Stimulated activated CD4-positive, alpha-beta T cell treated with anti-CD3 and anti-CD28 coated beads, TNF-alpha, amount 100 ng/mL, for 24 hours (primary cell): Measurements from ENCODE around the gene ICAM4.
"Not testable (repeated sequence)": the region's sequence is repeated elsewhere in the genome, so short reads cannot be mapped to it uniquely, and the experiment has no call there.

Experiments
- DNase-seq, 3 experiments: peaks; one replicate each; pipeline ENCODE4 v3.0.0-alpha.2; 2020; ENCODE audit warnings: low read depth in 3 of 3

ICAM4 gene

DNA sequence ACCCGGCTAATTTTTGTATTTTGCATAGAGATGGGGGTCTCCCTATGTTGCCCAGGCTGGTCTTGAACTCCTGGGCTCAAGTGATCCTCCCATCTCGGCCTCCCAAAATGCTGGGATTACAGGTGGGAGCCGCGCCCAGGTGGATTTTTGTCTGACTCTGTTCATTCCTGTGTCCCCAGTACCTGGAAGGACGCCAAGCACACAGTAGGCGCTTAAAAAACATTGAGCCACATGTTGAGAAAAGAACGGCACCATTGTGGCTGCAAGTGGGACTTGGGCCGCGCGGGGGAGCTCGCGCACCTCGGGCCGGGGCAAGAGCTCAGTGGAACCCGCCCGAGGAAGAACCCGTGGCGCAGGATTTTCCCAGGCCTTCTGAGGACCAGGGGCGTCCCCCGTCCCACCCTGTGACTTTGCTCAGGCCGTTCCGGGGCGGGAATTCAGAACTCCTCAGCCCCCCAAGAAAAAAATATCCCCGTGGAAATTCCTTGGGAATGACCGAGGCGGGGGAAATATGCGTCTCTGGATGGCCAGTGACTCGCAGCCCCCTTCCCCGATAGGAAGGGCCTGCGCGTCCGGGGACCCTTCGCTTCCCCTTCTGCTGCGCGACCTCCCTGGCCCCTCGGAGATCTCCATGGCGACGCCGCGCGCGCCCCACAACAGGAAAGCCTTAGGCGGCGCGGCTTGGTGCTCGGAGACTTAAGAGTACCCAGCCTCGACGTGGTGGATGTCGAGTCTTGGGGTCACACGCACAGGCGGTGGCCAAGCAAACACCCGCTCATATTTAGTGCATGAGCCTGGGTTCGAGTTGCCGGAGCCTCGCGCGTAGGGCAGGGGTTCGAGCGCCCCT, 17.2 kb upstream of the ICAM4 start:
- peak; percentile 76 to 90 (median 81) for DNase-seq

DNA sequence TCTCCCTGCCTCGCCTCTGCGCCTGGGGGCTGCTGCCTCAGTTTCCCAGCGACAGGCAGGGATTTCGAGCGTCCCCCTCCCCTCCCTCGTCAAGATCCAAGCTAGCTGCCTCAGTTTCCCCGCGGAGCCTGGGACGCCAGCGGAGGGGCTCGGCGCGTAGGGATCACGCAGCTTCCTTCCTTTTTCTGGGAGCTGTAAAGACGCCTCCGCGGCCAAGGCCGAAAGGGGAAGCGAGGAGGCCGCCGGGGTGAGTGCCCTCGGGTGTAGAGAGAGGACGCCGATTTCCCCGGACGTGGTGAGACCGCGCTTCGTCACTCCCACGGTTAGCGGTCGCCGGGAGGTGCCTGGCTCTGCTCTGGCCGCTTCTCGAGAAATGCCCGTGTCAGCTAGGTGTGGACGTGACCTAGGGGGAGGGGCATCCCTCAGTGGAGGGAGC, 16.6 kb upstream of the ICAM4 start:
- DNase-seq, result peak in 2 of 3 experiments; percentile 30 to 81

DNA sequence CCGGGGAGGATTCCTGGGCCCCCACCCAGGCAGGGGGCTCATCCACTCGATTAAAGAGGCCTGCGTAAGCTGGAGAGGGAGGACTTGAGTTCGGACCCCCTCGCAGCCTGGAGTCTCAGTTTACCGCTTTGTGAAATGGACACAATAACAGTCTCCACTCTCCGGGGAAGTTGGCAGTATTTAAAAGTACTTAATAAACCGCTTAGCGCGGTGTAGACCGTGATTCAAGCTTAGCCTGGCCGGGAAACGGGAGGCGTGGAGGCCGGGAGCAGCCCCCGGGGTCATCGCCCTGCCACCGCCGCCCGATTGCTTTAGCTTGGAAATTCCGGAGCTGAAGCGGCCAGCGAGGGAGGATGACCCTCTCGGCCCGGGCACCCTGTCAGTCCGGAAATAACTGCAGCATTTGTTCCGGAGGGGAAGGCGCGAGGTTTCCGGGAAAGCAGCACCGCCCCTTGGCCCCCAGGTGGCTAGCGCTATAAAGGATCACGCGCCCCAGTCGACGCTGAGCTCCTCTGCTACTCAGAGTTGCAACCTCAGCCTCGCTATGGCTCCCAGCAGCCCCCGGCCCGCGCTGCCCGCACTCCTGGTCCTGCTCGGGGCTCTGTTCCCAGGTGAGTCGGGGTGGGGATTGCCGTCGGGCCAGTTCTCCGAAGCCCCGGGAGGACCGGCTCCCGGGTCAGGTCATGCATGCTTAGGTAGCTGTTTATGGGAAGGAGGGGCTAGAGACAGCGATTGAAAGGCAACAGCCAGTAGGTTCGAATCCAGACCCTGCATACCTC, 15.9 kb upstream of the ICAM4 start, which contains the start of gene ICAM1:
TSS of gene ICAM1 (plus strand) at position 505 of the 779 bp plus-strand sequence. CDS start at position 545, 40 bp downstream.
- peak in 2 of 3 experiments; percentile 43 to 76 for DNase-seq

DNA sequence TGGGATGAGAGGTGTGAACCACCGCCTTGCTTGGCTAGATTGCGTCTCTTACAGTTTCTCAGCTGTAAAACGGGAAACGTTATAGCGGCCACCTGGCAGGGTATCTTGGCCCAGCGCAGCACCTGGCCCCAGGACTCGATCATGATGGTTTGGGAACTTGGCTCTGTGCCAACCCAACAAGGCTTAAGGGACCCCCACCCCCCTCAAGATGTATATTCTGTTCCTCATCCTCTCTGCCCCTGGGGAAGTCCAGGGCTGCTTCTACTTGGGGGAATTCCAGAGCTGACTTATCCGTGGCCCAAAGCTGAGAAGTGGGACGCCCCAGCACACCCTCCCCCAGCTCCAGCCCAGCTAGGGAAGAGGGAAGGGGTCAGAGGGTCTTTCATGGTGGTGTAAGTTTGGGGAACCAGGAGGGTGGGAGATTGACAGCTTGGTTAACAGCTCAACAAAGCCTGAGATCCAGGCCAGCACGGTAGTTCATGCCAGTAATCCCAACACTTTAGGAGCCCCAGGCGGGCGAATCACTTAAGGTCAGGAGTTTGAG, 15.1 kb upstream of the ICAM4 start:
- no peak for DNase-seq

DNA sequence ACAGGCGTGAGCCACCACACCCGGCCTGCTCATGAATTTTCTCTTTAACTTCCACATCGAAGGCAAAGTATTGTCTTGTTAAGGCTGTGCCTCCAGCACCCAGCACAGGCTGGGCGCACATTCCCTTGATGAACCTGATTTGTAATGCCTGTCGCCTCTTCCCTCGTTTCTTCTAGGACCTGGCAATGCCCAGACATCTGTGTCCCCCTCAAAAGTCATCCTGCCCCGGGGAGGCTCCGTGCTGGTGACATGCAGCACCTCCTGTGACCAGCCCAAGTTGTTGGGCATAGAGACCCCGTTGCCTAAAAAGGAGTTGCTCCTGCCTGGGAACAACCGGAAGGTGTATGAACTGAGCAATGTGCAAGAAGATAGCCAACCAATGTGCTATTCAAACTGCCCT, 12.2 kb upstream of the ICAM4 start:
- no peak for DNase-seq

DNA sequence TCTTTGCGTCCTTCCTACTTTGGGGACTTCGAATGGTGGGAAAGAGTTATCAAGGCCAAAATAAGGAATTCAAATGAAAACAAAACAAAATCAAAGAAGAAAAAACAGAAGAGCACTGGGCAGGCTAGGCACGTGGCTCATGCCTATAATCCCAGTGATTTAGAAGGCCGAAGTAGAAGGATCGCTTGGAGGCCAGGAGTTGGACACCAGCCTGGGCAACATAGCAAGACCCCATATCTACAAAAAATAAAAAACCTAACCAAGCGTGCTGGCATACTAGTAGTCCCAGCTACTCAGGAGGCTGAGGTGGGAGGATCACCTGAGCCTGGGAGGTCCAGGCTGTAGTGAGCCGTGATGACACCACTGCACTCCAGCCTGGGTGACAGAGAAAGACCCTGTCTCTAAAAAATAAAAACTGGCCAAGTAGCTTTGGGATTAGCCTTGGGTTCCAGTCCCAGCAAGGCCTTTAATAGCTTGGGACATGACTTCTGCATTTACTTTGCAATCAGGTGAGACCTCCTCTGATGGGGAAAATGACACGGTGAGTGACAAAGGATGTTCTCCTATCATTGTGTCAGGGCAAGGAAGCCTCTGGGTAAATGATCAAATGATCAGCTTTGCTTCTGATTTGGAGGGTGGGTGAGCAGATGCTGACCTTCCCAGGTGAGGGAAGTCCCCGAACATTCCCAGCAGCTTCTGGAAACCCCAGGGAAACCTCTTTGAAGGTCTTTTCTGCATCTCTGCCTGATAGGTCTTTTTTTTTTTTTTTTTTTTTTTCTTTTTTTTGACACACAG, 8.8 kb upstream of the ICAM4 start:
- DNase-seq, result no peak

DNA sequence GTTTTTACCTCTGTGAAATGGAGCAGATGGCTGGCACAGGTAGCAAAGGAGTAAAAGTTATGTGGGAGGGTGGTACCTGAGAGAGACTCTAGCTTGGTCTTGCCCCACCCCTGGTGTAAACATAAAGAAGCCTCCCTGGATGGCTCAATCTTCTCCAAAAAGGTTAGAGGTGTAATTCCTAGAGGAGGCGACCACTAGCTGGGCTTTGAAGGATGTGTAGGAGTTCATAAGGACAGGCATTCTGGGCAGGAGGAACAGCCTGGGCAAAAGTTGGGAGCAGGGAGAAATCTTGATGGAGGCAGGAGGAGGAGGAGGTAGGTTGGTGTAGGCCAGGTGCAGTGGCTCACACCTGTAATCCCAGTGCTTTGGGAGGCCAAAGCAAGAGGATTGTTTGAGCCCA, 7.8 kb upstream of the ICAM4 start:
- DNase-seq, result no peak

DNA sequence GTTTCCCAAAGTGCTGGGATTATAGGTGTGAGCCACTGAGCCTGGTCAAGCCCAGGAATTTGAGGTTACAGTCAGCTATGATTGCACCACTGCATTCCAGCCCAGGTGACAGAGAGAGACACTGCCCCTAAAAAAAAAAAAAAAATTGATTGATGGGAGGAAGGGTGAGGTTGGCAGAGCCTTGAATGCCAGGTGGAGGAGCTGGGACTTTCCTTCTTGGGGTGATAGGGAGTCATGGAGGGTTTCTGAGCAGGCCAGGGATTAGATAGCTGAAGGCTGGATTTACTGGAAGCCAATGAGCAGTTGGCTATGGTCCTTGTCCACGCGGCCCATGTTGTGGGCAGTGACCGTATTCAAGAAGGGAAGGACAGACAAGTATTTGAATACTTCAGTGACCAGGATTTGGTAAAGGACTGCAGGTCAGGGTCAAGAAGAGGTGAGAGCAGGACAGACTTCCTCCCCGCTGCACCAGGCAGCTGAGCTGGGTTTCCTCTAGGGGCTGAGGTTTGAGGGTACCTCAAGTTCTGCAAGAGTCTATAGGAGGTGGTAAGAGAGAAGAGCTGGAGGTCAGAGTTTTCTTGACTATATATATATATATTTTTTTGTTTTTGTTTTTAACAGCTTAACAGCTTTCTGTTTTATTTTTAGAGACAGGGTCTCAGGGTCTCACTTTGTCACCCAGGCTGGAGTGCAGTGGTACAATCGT, 6.9 kb upstream of the ICAM4 start:
- DNase-seq, result no peak

DNA sequence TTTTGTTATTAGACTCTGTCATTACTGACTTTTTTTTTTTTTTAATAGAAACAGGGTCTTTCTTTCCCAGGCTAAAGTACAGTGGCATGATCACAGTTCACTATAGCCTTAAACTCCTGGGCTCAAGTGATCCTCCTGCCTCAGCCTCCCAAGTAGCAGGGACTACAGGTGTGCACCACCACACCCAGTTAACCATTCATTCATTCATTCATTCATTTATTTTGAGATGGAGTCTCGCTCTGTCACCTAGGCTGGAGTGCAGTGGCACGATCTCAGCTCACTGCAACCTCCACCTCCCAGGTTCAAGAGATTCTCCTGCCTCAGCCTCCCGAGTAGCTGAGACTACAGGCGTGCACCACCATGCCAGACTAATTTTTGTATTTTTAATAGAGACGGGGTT, 4.7 kb upstream of the ICAM4 start:
- not testable (repeated sequence) for DNase-seq

DNA sequence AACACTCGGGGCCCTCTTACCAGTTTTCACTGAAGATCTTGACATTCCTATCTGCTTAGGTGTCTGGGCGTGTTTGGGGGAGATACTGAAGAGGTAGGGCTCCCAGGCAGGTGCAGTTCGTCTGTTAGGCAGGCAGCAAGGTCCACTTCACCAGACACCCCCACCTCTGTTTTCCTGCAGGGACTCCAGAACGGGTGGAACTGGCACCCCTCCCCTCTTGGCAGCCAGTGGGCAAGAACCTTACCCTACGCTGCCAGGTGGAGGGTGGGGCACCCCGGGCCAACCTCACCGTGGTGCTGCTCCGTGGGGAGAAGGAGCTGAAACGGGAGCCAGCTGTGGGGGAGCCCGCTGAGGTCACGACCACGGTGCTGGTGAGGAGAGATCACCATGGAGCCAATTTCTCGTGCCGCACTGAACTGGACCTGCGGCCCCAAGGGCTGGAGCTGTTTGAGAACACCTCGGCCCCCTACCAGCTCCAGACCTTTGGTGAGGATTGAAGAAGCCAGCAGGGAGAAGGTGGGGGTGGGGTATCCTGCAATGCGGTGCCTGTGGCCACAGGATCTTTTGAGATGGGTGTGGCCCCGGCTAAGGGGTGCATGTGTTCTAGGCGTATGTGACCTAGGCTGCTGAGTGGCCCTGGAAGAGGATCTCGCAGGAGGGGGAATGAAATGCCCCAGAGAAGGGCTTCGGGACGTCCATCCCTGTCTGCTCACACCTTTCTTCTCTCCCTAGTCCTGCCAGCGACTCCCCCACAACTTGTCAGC, 3.3 kb upstream of the ICAM4 start:
- DNase-seq, result no peak

DNA sequence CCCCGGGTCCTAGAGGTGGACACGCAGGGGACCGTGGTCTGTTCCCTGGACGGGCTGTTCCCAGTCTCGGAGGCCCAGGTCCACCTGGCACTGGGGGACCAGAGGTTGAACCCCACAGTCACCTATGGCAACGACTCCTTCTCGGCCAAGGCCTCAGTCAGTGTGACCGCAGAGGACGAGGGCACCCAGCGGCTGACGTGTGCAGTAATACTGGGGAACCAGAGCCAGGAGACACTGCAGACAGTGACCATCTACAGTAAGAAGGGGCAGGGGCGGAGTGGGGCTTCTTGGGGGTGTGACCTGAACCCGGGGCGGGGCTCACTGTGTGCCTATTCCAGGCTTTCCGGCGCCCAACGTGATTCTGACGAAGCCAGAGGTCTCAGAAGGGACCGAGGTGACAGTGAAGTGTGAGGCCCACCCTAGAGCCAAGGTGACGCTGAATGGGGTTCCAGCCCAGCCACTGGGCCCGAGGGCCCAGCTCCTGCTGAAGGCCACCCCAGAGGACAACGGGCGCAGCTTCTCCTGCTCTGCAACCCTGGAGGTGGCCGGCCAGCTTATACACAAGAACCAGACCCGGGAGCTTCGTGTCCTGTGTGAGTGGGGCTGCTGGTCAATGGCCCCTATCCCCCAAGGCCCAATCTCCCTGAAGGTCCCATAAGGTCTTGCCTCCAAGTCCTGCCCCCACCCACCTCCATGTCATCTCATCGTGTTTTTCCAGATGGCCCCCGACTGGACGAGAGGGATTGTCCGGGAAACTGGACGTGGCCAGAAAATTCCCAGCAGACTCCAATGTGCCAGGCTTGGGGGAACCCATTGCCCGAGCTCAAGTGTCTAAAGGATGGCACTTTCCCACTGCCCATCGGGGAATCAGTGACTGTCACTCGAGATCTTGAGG, 2.4 kb upstream of the ICAM4 start:
- no peak for DNase-seq

DNA sequence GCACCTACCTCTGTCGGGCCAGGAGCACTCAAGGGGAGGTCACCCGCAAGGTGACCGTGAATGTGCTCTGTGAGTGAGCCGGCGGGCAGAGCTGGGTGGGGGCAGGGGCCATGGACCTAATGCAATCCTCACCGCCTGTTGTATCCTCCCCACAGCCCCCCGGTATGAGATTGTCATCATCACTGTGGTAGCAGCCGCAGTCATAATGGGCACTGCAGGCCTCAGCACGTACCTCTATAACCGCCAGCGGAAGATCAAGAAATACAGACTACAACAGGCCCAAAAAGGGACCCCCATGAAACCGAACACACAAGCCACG, 1.8 kb upstream of the ICAM4 start:
- DNase-seq, result no peak

DNA sequence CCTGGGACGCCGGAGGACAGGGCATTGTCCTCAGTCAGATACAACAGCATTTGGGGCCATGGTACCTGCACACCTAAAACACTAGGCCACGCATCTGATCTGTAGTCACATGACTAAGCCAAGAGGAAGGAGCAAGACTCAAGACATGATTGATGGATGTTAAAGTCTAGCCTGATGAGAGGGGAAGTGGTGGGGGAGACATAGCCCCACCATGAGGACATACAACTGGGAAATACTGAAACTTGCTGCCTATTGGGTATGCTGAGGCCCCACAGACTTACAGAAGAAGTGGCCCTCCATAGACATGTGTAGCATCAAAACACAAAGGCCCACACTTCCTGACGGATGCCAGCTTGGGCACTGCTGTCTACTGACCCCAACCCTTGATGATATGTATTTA, 1.4 kb upstream of the ICAM4 start:
- no peak for DNase-seq

DNA sequence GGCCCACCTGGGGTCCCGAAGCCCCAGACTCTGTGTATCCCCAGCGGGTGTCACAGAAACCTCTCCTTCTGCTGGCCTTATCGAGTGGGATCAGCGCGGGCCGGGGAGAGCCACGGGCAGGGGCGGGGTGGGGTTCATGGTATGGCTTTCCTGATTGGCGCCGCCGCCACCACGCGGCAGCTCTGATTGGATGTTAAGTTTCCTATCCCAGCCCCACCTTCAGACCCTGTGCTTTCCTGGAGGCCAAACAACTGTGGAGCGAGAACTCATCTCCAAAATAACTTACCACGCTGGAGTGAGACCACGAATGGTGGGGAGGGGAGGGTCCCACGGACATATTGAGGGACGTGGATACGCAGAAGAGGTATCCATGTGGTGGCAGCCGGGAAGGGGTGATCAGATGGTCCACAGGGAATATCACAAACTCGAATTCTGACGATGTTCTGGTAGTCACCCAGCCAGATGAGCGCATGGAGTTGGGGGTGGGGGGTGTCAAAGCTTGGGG, 2.0 kb downstream of the ICAM4 start:
- DNase-seq, result no peak

DNA sequence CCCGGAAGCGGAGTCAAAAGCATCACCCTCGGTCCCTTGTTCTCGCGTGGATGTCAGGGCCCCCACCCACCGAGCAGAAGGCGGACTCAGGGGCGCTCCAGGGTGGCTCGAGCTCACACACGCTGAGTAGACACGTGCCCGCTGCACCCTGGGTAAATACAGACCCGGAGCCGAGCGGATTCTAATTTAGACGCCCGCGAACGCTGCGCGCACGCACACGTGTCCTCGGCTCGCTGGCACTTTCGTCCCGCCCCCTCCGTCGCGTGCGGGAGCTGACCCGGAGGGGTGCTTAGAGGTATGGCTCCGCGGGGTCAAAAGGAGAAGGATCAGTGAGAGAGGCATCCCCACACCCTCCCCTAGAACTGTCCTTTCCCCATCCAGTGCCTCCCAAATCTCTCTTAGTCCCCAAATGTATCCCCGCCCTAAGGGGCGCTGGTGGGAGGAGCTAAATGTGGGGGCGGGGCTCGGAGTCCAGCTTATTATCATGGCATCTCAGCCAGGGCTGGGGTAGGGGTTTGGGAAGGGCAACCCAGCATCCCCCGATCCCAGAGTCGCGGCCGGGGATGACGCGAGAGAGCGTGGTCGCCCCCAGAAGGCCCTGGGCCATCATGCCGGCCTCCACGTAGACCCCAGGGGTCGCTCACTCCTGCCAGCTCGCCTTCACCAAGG, 2.5 kb downstream of the ICAM4 start:
- peak in 2 of 3 experiments; percentile 36 to 69 for DNase-seq

DNA sequence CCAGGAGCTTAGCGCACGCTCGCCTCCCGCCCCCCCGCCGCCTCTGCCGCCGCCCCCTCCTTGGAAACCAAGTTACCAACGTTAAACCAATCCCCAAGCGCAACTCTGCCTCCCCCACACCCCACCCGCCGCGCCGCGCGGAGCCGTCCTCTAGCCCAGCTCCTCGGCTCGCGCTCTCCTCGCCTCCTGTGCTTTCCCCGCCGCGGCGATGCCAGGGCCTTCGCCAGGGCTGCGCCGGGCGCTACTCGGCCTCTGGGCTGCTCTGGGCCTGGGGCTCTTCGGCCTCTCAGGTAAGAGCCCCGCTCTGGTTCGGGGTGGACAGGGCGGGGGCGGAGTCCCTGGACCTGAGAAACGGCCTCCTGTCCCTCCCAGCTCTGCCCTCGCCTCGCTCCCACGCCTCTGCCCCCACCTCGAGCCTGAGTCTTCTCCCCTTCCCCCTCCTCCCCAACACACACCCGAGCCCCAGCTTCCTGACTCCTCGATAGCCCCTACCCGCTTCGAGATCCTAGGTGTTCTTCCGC, 3.1 kb downstream of the ICAM4 start, which contains the start of gene ICAM5:
TSS of gene ICAM5 (plus strand) at position 117 of the 521 bp plus-strand sequence. CDS start at position 209, 92 bp downstream.
- no peak for DNase-seq

DNA sequence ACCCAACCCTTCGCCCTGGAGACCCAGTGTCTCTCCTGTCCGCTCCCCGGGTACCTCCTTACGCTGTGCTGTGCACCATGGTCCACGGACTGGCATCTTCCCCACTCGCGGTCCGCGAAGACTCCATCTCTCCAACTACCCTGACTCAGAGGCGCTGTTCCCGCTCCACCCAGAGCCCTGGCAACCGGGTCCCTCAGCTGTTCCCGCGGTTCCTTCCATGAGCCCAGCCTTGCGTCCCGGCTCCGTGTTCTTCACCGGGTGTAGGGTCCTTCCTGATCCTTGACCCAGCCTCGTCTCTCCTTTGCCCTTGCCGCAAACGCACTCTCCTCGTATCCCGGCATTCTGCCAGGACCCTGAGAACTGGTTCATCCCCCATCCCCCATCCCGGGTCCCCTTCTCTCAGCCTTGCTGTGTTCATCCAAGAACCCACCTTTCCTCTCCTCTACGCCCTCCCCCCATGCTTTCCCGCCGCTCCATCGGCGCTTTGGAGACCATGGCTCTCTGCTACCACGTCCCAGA, 3.7 kb downstream of the ICAM4 start:
- DNase-seq, result no peak
